GM12801 (cell line): ENCODE measurements around the gene ITGAV.

Source experiments
- TF ChIP-seq, protein P1 (sequence below): IDR thresholded peaks from one replicate; pipeline ENCODE4 v1.5.1; 2011; ENCODE audit warnings: control low read depth; ENCODE audit not compliant: insufficient read length; ENCODE audit errors: extremely low read depth

ITGAV gene

DNA sequence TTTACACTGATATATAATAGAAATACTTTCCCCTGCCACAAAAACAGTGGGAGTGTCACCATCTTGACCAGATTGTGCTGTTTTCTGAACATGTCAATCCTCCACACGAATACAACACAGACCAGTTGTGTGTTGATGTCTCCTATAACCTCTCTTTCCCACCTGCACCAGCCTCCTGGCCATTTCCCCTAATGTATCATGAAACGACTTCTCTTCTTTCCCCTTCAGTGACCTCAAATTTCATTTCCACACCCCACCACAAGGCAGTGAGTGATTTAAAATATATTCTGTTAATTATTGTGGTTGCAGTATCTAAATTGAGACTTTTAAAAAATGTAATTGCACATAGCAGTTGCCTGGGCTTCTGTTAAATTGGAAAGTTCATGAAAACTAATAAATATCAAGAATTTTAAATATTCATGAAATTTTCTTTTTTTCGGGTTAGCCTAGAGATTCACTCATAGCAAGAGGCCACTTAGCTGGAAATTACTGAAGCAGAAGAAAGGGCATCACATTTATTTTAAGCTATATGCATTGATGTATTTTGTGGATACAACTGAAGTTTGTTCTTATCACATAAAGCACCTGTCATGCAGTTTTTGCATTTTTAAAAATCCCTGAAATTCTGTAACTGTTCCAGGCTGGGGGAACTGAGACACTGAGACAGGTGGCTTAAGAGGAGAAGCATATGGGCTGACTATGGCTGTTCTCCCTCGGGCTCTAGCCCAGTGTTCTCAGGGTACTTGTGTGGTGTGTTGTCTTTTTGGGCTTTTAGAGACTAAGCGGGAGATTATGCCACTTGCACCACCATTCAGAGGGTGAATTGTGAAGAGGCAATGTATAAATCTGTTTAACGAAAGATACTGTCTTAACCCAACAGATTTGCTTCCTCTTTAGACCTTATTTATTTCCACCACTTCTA, 119.9 kb downstream of the ITGAV start:
- TF ChIP-seq, protein P1, sequence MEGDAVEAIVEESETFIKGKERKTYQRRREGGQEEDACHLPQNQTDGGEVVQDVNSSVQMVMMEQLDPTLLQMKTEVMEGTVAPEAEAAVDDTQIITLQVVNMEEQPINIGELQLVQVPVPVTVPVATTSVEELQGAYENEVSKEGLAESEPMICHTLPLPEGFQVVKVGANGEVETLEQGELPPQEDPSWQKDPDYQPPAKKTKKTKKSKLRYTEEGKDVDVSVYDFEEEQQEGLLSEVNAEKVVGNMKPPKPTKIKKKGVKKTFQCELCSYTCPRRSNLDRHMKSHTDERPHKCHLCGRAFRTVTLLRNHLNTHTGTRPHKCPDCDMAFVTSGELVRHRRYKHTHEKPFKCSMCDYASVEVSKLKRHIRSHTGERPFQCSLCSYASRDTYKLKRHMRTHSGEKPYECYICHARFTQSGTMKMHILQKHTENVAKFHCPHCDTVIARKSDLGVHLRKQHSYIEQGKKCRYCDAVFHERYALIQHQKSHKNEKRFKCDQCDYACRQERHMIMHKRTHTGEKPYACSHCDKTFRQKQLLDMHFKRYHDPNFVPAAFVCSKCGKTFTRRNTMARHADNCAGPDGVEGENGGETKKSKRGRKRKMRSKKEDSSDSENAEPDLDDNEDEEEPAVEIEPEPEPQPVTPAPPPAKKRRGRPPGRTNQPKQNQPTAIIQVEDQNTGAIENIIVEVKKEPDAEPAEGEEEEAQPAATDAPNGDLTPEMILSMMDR = no peak

DNA sequence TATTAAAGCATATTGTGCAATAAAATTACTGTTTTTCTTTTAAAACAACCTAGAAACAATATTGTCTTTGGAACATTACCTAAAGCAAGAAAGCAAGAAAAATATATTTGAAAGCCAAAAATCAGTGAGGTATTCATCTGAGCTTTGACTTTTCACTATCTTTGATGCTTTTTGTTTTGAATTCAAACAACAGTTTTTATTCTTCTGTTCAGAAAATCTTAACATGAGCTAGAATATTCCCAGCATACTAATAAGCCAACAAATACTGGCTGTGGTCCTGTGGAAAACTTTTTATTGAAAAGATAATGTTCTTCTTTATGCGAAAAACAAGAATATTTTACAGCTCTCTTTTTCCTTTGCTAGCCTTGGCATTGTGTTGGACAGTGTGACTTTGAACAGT, 123.8 kb downstream of the ITGAV start:
- TF ChIP-seq, protein P1 = no peak

DNA sequence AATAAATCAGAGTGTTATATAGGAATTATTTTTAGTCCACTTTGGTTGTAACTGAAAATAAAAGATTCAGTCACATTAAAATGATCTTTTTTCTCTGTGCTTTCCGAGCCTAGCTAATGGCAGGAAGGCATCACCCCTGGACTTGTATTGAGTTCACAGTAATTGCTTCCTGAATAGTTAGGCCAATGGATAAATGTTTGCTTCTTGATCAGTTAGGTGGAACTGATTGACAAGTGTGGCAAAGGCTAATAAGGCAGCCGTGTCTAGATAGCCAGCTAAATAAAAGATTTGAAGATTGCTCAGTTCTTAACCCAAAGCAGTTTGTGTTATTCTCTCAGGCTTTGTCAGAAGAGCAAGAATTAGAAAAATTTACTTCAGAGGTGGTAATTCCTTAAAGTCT, 124.8 kb downstream of the ITGAV start:
- TF ChIP-seq, protein P1 = no peak

GRCh38 chr2:186716004-186716403, 126.1 kb downstream of the ITGAV start:
- TF ChIP-seq, protein P1 = no peak

DNA sequence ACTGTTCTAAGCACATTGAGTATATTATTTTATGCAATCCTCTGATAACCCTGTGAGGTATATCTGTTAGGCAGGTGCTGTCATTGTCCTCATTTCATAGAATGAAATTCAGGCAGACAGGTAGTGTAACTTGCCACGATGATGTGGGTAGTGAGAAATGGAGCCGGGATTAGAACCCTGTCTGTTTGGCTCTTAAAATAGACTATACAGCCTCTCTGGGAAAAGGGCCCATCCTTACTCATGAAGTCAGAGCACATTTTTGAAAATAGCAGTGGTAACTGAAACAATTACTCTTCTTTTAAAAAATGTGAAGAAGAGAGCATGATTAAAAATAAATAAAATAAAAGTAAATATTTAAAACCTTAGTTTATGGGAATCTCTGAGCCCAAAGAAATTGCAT, 127.0 kb downstream of the ITGAV start:
- TF ChIP-seq, protein P1 = no peak

GRCh38 chr2:186717320-186718007, 127.6 kb downstream of the ITGAV start:
- TF ChIP-seq, protein P1 = no peak

DNA sequence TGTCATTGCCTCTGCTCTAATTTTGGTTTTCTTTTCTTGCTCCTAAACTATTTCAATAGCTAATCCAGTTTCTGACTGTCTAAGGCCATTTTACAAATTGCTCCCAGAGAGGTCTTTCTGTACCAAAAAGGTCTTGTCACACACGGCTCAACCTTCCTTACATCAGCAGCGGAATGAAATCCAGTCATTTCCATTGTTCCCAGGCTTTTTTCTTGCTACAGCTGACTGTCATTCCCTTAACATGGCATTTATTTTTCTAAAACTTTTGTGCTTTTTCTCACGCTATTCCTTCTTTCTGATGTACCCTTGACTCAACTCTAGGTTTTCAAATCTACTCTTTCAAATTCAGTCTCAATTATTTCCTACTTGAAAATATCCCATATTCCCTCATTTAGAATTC, 128.3 kb downstream of the ITGAV start:
- TF ChIP-seq, protein P1 = no peak
